Skeletal muscle tissue (tissue), 4 donors: ENCODE measurements around the gene PUS1. TPM values are rescaled to one million over a fixed set of nuclear protein-coding genes. Genes with fewer than 3 reads are reported as not detected.
A peak's percentile ranks its signal among the peaks of the same experiment; 100 is the strongest.

Experiments used
- H3K27ac ChIP-seq: one replicate; pipeline ENCODE4 v1.7.0; 2013; ENCODE audit warnings: mild to moderate bottlenecking, low read depth, low read length, inconsistent platforms
- H3K27me3 ChIP-seq, 3 donors: one replicate each; pipeline ENCODE4 v1.7.0; 2013; ENCODE audit warnings: low read length in 3 of 3; ENCODE audit not compliant: control insufficient read depth in 3 of 3, insufficient read depth in 3 of 3
- H3K36me3 ChIP-seq, 3 donors: one replicate each; pipeline ENCODE4 v1.7.0; 2013; ENCODE audit warnings: low read length in 3 of 3; ENCODE audit not compliant: control insufficient read depth in 3 of 3, insufficient read depth in 3 of 3
- H3K4me1 ChIP-seq, 3 donors: one replicate each; pipeline ENCODE4 v1.7.0; 2013; ENCODE audit warnings: low read length in 3 of 3, mild to moderate bottlenecking in 3 of 3; ENCODE audit not compliant: control insufficient read depth in 3 of 3, insufficient read depth in 3 of 3
- H3K4me3 ChIP-seq, 3 donors: one replicate each; pipeline ENCODE4 v1.7.0; 2013; ENCODE audit warnings: low read length in 3 of 3
- H3K9ac ChIP-seq, 3 donors: one replicate each; pipeline ENCODE4 v1.7.0; 2013; ENCODE audit warnings: low read length in 3 of 3, mild to moderate bottlenecking in 3 of 3, moderate library complexity in 2 of 3, low read depth in 1 of 3
- H3K9me3 ChIP-seq, 3 donors: one replicate each; pipeline ENCODE4 v1.7.0; 2013; ENCODE audit warnings: low read length in 3 of 3; ENCODE audit not compliant: control insufficient read depth in 3 of 3
- total RNA-seq: library from RNA; depleted of rRNA; stranded (reverse); fragments of >200 nt; gene quantifications from one replicate; pipeline ENCODE4 v1.2.3, GENCODE V29; 2014
- donor health status: Osteomylitis.

Gene PUS1
- total RNA-seq, 1 donor from 2014 or later: 4.7 TPM

GRCh38 chr12:131902332-131903241 is 26.5 kb upstream of the PUS1 start:
- Histone ChIP-seq H3K4me3 (peak overlapping the region; percentile 2 to 22 (median 7)), H3K36me3 (peaks cover 8 to 22% (median 20%) of the 10 kb centered on the region in 3 donors), H3K27me3 (no peaks in the 10 kb centered on the region), H3K4me1 (peaks cover 50 to 65% (median 59%) of the 10 kb centered on the region in 3 donors), H3K9me3 (no peaks in the 10 kb centered on the region), H3K9ac (peak overlapping the region; percentile 51 to 73 (median 55)), H3K27ac (peak overlapping the region; percentile 75)

GRCh38 chr12:131903270-131904255 is 25.5 kb upstream of the PUS1 start:
- Histone ChIP-seq H3K36me3 (peaks cover 13 to 18% (median 15%) of the 10 kb centered on the region in 3 donors), H3K27me3 (no peaks in the 10 kb centered on the region), H3K4me3 (no peak overlapping the region), H3K9me3 (no peaks in the 10 kb centered on the region), H3K9ac (peak overlapping the region; percentile 43 to 73 (median 55)), H3K4me1 (peaks cover 41 to 55% (median 50%) of the 10 kb centered on the region in 3 donors), H3K27ac (no peak overlapping the region)

- no peaks in the 10 kb centered on the region for H3K27me3 ChIP-seq
- no peak overlapping the region for H3K27ac ChIP-seq
- H3K4me1 ChIP-seq: peaks cover 41 to 54% (median 50%) of the 10 kb centered on the region in 3 donors
- H3K9ac ChIP-seq: peak overlapping the region in 1 of 3 donors; percentile 45
- no peaks in the 10 kb centered on the region for H3K9me3 ChIP-seq
- no peak overlapping the region for H3K4me3 ChIP-seq
- H3K36me3 ChIP-seq: peaks cover 15 to 22% (median 20%) of the 10 kb centered on the region in 3 donors
These were observed 24.7 kb upstream of the PUS1 start for GRCh38 chr12:131904346-131904745.

- no peaks in the 10 kb centered on the region for H3K9me3 ChIP-seq
- H3K36me3 ChIP-seq: peaks cover 22 to 27% (median 26%) of the 10 kb centered on the region in 3 donors
- no peaks in the 10 kb centered on the region for H3K27me3 ChIP-seq
- peaks cover 39 to 53% (median 48%) of the 10 kb centered on the region in 3 donors for H3K4me1 ChIP-seq
- H3K4me3 ChIP-seq: no peak overlapping the region
- no peak overlapping the region for H3K27ac ChIP-seq
- H3K9ac ChIP-seq: no peak overlapping the region
These were observed 23.9 kb upstream of the PUS1 start for GRCh38 chr12:131905081-131905629.

GRCh38 chr12:131905630-131906091 is 23.4 kb upstream of the PUS1 start:
- no peaks in the 10 kb centered on the region for H3K27me3 ChIP-seq
- H3K9ac ChIP-seq: no peak overlapping the region
- H3K4me1 ChIP-seq: peaks cover 34 to 48% (median 43%) of the 10 kb centered on the region in 3 donors
- no peak overlapping the region for H3K4me3 ChIP-seq
- peaks cover 24 to 28% (median 26%) of the 10 kb centered on the region in 3 donors for H3K36me3 ChIP-seq
- H3K27ac ChIP-seq: no peak overlapping the region
- H3K9me3 ChIP-seq: no peaks in the 10 kb centered on the region

- Histone ChIP-seq H3K27ac (no peak overlapping the region), H3K4me3 (no peak overlapping the region), H3K9me3 (no peaks in the 10 kb centered on the region), H3K27me3 (no peaks in the 10 kb centered on the region), H3K36me3 (peaks cover 41 to 44% (median 42%) of the 10 kb centered on the region in 3 donors), H3K9ac (no peak overlapping the region), H3K4me1 (peaks cover 25 to 39% (median 37%) of the 10 kb centered on the region in 3 donors)
These were observed 21.5 kb upstream of the PUS1 start for GRCh38 chr12:131907379-131908091.

- H3K27ac ChIP-seq: no peak overlapping the region
- H3K27me3 ChIP-seq: no peaks in the 10 kb centered on the region
- H3K9ac ChIP-seq: no peak overlapping the region
- peaks cover 46 to 50% (median 47%) of the 10 kb centered on the region in 3 donors for H3K36me3 ChIP-seq
- no peak overlapping the region for H3K4me3 ChIP-seq
- no peaks in the 10 kb centered on the region for H3K9me3 ChIP-seq
- H3K4me1 ChIP-seq: peaks cover 17 to 31% (median 29%) of the 10 kb centered on the region in 3 donors
These were observed 20.7 kb upstream of the PUS1 start for GRCh38 chr12:131908092-131909080.

- no peaks in the 10 kb centered on the region for H3K9me3 ChIP-seq
- H3K4me1 ChIP-seq: peaks cover 10 to 23% (median 21%) of the 10 kb centered on the region in 3 donors
- peaks cover 50 to 55% (median 52%) of the 10 kb centered on the region in 3 donors for H3K36me3 ChIP-seq
- no peak overlapping the region for H3K27ac ChIP-seq
- H3K9ac ChIP-seq: no peak overlapping the region
- H3K27me3 ChIP-seq: no peaks in the 10 kb centered on the region
- no peak overlapping the region for H3K4me3 ChIP-seq
These were observed 19.9 kb upstream of the PUS1 start for GRCh38 chr12:131909081-131909751.
